ENCODE data around the gene HMOX1.

The HMOX1 gene

GRCh38 chr22:35413624-35414023 lies 32.7 kb downstream of the HMOX1 start:
- Histone ChIP-seq H3K27ac (no peak overlapping the region), H3K4me3 (no peak overlapping the region)
- DNase-seq (ENCODE audit: low spot score): no peak
- TF ChIP-seq CTCF (IDR thresholded peaks at IDR 0.05): no peak

- TF ChIP-seq CTCF (IDR thresholded peaks at IDR 0.05): no peak
- no peak for DNase-seq (ENCODE audit: low spot score)
- Histone ChIP-seq H3K27ac (no peak overlapping the region), H3K4me3 (no peak overlapping the region)
Measured at GRCh38 chr22:35417606-35418005, 36.7 kb downstream of the HMOX1 start.

GRCh38 chr22:35418088-35418487 lies 37.2 kb downstream of the HMOX1 start:
- H3K27ac ChIP-seq: no peak overlapping the region
- no peak for DNase-seq (ENCODE audit: low spot score)
- H3K4me3 ChIP-seq: no peak overlapping the region
- no peak for TF ChIP-seq CTCF (IDR thresholded peaks at IDR 0.05)

DNA sequence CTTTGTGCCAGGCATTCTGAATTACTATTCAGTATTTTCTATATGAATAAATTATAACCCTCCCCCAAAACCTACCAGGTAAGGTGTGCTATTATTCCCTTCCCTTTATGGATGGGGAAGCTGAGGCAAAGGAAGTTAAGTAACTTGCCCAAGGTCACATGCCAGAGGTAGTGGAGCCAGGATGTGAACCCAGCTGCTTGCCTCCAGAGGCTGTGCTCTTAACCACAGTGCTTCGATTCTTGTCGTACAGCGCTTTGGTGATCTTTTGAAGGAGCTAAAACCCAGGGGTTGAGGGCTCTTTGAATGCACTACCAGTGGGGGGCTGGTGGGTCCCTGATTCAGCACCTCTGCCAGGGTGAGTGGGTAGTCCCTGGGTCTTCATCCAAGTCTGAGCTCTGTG lies 37.8 kb downstream of the HMOX1 start:
- no peak overlapping the region for H3K27ac ChIP-seq
- DNase-seq (ENCODE audit: low spot score): no peak
- no peak overlapping the region for H3K4me3 ChIP-seq
- TF ChIP-seq CTCF (IDR thresholded peaks at IDR 0.05): no peak

- no peak for TF ChIP-seq CTCF (IDR thresholded peaks at IDR 0.05)
- Histone ChIP-seq H3K4me3 (no peak overlapping the region), H3K27ac (no peak overlapping the region)
- no peak for DNase-seq (ENCODE audit: low spot score)
Measured at GRCh38 chr22:35419756-35420155, 38.9 kb downstream of the HMOX1 start.

DNA sequence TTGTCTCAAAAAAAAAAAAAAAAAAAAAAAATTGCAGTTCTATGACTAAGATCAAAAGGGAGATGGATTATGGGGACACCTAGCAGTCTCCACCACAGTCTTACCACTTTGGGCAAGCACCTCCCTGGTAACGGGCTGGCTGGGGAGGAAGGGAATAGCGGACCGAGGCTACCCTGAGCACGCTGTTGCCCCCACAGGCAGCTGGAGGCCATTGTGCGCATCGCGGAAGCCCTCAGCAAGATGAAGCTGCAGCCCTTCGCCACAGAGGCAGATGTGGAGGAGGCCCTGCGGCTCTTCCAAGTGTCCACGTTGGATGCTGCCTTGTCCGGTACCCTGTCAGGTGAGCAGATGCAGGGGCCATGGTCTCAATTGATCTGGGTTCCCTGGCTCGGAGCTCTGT lies 40.2 kb downstream of the HMOX1 start:
- TF ChIP-seq CTCF (IDR thresholded peaks at IDR 0.05): no peak
- Histone ChIP-seq H3K4me3 (no peak overlapping the region), H3K27ac (no peak overlapping the region)
- DNase-seq (ENCODE audit: low spot score): no peak

- H3K27ac ChIP-seq: no peak overlapping the region
- no peak overlapping the region for H3K4me3 ChIP-seq
- TF ChIP-seq CTCF (IDR thresholded peaks at IDR 0.05): no peak
- DNase-seq (ENCODE audit: low spot score): no peak
Measured at GRCh38 chr22:35422145-35422544, 41.2 kb downstream of the HMOX1 start.

Data from coronary artery (tissue), 2 donors.